ENCODE measurements around the gene FLAD1. TPM values are rescaled to one million over a fixed set of nuclear protein-coding genes. Genes with fewer than 3 reads are reported as not detected.

Gene FLAD1
- total RNA-seq, 4 donors from 2014 or later = 19.5 to 29.6 (median 23.0) TPM

- intact Hi-C loops (cut with DNase I) = no loop called here
- Histone ChIP-seq H3K27me3 (no peaks in the 10 kb centered on the region), H3K27ac (replicated peaks in 1 of 4) (peak overlapping the region; percentile 56 to 74 (median 62)), H3K9me3 (no peaks in the 10 kb centered on the region), H3K4me3 (peak overlapping the region in 1 of 4 donors; percentile 32), H3K36me3 (peaks cover 9 to 29% (median 22%) of the 10 kb centered on the region in 4 donors), H3K4me1 (peaks cover 61 to 92% (median 79%) of the 10 kb centered on the region in 4 donors)
- WGBS = 49% methylated on average over 11 of the region's 11 CpGs
- DNase-seq (ENCODE audit: extremely low spot score) = no peak
- TF ChIP-seq POLR2AphosphoS5 (IDR thresholded peaks at IDR 0.05) (no peak), POLR2A (IDR thresholded peaks at IDR 0.05; ENCODE audit: low read depth) (no peak), EP300 (IDR thresholded peaks at IDR 0.05) (no peak)
- TF ChIP-seq, protein P1, sequence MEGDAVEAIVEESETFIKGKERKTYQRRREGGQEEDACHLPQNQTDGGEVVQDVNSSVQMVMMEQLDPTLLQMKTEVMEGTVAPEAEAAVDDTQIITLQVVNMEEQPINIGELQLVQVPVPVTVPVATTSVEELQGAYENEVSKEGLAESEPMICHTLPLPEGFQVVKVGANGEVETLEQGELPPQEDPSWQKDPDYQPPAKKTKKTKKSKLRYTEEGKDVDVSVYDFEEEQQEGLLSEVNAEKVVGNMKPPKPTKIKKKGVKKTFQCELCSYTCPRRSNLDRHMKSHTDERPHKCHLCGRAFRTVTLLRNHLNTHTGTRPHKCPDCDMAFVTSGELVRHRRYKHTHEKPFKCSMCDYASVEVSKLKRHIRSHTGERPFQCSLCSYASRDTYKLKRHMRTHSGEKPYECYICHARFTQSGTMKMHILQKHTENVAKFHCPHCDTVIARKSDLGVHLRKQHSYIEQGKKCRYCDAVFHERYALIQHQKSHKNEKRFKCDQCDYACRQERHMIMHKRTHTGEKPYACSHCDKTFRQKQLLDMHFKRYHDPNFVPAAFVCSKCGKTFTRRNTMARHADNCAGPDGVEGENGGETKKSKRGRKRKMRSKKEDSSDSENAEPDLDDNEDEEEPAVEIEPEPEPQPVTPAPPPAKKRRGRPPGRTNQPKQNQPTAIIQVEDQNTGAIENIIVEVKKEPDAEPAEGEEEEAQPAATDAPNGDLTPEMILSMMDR (IDR thresholded peaks at IDR 0.05) = no peak
Observed at GRCh38 chr1:155010211-155010918, 27.2 kb downstream of the FLAD1 start.

DNA sequence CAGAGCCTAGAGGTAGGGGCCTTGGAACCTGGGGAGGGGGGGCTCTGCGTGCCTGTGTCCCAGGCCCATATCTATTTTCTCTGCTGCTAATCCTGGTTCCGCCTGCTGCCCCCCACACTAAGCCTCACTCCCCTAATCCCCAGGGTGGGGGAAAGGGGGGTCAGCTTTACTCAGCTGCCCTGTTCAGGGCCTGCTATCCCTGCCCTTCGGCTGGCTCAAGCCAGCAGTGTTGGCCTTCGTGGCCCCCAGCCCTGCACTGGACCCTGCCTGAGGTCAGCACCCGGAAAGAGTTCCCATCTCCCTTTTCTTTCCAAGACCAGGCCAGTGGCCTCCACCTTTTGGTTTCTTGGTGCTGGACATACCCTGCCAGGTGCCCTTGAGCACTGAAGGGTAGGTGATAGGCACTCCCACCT, 27.9 kb downstream of the FLAD1 start:
- intact Hi-C loops (cut with DNase I) = no loop called here
- Histone ChIP-seq H3K27ac (replicated peaks in 1 of 4) (peak overlapping the region; percentile 56 to 74 (median 62)), H3K4me1 (peaks cover 55 to 86% (median 72%) of the 10 kb centered on the region in 4 donors), H3K4me3 (no peak overlapping the region), H3K27me3 (no peaks in the 10 kb centered on the region), H3K9me3 (no peaks in the 10 kb centered on the region), H3K36me3 (peaks cover 9 to 34% (median 28%) of the 10 kb centered on the region in 4 donors)
- 83% methylated on average over 4 of the region's 5 CpGs for WGBS
- no peak for TF ChIP-seq POLR2A (IDR thresholded peaks at IDR 0.05; ENCODE audit: low read depth)
- TF ChIP-seq, protein P1 (IDR thresholded peaks at IDR 0.05) = no peak
- no peak for TF ChIP-seq EP300 (IDR thresholded peaks at IDR 0.05)
- no peak for TF ChIP-seq POLR2AphosphoS5 (IDR thresholded peaks at IDR 0.05)
- DNase-seq (ENCODE audit: extremely low spot score) = no peak

GRCh38 chr1:155011437-155012025, 28.4 kb downstream of the FLAD1 start:
- peaks cover 9 to 39% (median 31%) of the 10 kb centered on the region in 4 donors for H3K36me3 ChIP-seq
- 66% methylated on average over 3 of the region's 6 CpGs for WGBS
- H3K4me3 ChIP-seq = no peak overlapping the region
- peak overlapping the region; percentile 56 to 74 (median 62) for H3K27ac ChIP-seq (replicated peaks in 1 of 4)
- no peaks in the 10 kb centered on the region for H3K9me3 ChIP-seq
- intact Hi-C loops (cut with DNase I) = no loop called here
- no peak for TF ChIP-seq POLR2AphosphoS5 (IDR thresholded peaks at IDR 0.05)
- no peak for TF ChIP-seq POLR2A (IDR thresholded peaks at IDR 0.05; ENCODE audit: low read depth)
- TF ChIP-seq, protein P1 (IDR thresholded peaks at IDR 0.05) = no peak
- TF ChIP-seq EP300 (IDR thresholded peaks at IDR 0.05) = no peak
- DNase-seq (ENCODE audit: extremely low spot score) = no peak
- H3K4me1 ChIP-seq = peaks cover 50 to 85% (median 70%) of the 10 kb centered on the region in 4 donors
- no peaks in the 10 kb centered on the region for H3K27me3 ChIP-seq

- TF ChIP-seq POLR2AphosphoS5 (IDR thresholded peaks at IDR 0.05) (peak; percentile 6 to 13), POLR2A (IDR thresholded peaks at IDR 0.05; ENCODE audit: low read depth) (no peak), EP300 (IDR thresholded peaks at IDR 0.05) (no peak)
- TF ChIP-seq, protein P1 (IDR thresholded peaks at IDR 0.05) = no peak
- Histone ChIP-seq H3K4me3 (no peak overlapping the region), H3K27me3 (no peaks in the 10 kb centered on the region), H3K9me3 (no peaks in the 10 kb centered on the region), H3K4me1 (peaks cover 50 to 85% (median 70%) of the 10 kb centered on the region in 4 donors), H3K27ac (replicated peaks in 1 of 4) (peak overlapping the region; percentile 56 to 74 (median 62)), H3K36me3 (peaks cover 9 to 39% (median 32%) of the 10 kb centered on the region in 4 donors)
- intact Hi-C loops (cut with DNase I) = no loop called here
- 23% methylated on average over 7 of the region's 9 CpGs for WGBS
- DNase-seq (ENCODE audit: extremely low spot score) = peak; percentile 96
Observed at GRCh38 chr1:155012026-155012546, 28.9 kb downstream of the FLAD1 start.
